ENCODE results near the gene U2AF2.

The U2AF2 gene

GRCh38 chr19:55677572-55678028, 22.8 kb downstream of the U2AF2 start:
- DNase-seq: no peak

- DNase-seq: no peak
These were observed 23.4 kb downstream of the U2AF2 start for GRCh38 chr19:55678121-55678671.

DNA sequence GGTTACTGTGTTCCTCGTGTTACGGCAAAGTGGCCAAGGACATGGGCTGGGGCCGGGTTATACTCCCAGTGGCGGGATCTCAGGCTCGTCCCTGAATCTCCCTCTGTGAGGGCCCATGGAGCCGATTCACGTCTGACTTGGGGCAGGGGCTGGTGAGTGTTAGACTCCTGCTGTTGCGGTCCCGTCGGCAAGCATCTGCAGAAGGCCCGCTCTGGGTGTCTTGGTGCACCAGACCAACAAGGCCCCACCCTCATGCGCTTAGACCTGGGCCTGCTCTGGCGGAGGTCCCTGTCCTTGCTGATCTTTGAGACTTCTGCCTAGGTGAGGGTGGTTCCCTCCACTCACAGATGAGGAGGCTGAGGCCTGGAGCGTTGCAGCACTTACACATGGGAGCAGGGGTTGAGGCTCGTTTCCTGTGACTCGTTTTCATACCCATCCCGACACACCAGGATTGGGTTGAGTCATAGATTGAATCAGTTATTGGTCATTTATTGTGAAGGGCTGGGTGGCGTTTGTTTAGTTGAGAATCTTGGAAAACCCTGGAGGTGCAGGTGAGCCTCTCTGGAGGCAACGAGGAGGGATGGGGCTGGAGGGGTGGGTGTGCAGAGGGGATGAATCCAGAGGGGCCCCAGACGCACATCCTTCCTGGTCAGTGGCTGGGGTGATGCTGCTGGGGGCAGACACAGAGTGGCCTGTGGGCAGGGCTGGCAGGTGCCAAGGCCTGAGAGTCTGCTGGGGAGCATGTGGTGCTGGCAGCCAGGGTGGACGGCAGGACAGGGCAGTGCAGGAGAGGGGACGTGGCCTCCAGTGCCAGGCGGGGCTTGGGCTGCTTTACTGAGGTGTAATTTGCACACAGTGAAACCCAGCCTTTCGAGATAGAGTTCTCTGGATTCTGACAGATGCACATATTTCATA, 24.8 kb downstream of the U2AF2 start:
- no peak for DNase-seq

- DNase-seq: no peak
These were observed 25.7 kb downstream of the U2AF2 start for GRCh38 chr19:55680339-55681130.

- DNase-seq: no peak
These were observed 26.6 kb downstream of the U2AF2 start for GRCh38 chr19:55681131-55682092.

DNA sequence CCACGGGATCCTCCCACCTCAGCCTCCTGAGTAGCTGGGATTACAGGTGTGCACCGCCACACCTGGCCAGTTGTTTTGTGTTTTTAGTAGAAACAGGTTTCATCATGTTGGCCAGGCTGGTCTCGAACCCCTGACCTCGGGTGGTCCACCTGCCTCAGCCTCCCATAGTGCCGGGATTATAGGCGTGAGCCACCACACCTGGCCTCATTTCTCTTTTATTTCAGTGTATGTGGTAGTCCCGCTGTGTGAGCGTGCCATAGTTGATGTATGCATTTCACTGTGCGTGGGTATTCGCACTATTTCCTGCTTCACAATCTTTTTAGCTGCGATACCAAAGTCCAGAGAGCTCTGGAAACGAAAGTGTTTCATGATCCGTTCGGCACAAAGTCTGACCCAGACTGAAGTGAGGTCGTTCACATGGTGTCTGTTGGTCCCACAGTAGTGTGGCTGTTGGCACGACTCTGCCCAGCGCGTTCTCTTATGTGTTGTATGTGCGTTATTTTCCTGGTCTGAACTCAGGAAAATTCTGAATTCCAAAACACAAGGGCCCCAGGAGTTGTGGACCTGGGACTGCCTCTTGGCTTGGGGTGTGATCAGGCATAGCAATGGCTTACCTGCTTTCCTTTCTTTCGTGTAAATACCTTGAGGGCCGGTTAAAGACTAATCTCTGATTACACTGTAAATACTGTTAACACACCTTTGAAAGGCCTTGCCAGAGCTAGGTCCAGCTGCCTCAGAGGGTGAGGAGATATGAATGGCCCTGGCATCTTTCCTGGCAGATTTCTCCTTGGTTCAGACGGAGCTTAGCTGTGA, 28.8 kb downstream of the U2AF2 start:
- DNase-seq: no peak

GRCh38 chr19:55684946-55685681, 30.3 kb downstream of the U2AF2 start:
- DNase-seq: no peak

GRCh38 chr19:55685776-55686175, 30.9 kb downstream of the U2AF2 start:
- DNase-seq: no peak

DNA sequence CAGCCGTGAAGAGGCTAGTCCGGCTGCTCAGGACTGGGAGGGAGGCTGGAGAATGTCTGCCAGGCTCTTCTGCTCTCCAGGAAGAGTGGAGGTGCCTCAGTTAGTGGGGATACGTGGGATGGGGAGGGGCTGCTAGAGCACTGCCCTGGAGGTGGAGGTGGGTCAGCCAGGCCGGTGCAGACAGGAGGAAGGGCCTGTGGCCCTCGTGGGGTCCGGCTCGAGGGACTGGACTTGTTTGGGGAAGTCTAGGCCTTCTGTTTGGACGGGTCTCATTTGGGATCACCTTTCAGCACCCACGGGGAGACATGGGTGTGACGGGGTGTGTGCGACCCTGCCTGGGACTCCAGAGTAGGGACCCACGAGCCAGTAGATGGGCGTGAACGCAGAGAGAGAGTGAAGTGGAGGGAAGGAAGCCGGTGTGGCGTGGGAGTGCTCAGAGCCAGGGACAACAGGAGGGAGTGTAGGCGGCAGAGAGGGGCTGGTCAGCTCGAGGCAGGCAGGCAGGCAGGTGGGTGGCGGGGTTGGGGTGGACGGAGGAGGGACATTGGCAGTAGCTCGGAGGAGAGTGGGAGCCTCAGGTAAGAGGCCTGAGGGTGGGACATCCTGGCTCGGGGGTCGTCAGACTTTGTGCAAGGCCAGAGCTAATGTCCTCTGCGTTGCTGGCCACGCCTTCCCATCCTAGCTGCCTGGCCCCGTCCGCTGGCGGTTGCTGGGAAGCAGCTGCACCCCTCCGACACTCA, 31.6 kb downstream of the U2AF2 start:
- DNase-seq: no peak

DNA sequence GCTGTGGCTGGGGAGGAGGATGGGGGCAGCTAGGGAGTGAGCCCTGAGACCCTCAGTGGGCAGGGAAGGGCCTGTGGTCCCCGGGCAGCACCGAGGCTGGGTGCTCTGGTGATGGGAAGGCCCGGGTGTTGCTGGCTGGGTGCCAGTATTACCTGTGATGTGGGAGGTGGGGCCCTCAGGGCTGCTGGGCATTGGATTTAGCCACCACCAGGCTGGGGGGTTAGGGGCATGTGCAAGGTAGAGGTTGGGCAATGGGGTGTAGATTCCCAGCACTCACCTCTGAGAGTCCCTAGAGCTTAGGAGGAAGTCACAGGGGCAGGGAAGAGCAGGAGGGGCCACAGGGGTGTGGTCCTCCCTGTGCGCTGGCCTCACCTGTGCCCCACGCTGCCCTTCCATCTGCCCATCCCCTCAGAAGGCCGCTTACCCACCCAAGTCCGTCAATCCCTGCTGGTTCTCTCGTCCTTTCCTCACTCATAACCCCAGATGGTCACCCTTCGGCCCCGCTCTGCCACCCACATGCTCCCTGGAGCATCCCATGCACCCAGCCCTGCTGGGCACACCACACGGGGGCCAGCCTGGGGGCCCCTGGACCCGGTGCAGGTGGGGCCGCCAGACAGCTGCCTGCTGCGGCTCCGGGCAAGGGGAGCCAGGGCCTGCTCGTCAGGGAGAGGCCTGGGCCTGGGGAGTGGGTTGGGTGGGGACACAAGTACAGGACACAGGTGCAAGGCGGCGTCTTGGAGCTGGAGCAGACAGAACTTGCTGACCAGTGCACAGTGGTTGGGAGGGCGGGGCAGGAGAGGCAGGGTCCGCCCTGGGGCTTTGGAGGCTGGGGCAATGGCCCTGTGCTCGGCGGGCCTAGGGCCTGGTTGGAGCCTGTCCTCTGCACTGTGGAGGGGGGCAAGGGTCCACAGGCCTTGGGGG, 32.7 kb downstream of the U2AF2 start:
- DNase-seq: no peak

- DNase-seq: no peak
These were observed 33.8 kb downstream of the U2AF2 start for GRCh38 chr19:55688422-55689218.

- no peak for DNase-seq
These were observed 34.7 kb downstream of the U2AF2 start for GRCh38 chr19:55689411-55690108.

DNA sequence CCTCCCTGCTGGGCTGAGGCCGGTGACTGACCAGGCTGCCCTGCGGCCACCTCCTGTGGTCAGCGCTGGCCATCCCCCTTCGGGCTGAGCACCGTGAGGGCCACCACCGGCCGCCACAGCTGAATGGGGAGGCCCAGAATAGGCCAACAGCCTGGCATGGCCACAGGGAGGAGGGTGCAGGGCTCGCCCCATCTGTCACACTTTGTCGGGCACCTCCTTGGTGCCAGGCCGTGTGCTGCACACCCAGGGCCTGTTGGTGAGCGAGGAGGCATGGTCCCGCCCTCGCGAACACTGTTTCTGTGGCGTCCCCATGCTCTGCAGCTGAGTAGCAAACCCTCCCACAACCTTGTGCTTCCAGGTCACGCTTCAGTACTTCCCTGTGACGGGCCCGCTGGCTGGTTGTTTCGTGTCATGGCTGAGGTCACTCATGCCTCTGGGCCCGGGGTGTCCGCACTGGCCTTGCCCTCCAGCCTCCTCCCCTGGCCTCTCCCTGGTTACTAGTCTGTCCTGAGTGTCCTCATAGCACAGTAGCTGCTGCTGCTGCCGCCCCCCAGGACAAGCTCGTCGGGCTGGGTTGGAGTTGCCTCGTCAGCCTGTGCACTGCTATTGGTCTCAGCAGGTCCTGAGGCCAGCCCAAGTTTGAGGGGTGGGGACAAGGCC, 35.4 kb downstream of the U2AF2 start:
- DNase-seq: no peak

DNA sequence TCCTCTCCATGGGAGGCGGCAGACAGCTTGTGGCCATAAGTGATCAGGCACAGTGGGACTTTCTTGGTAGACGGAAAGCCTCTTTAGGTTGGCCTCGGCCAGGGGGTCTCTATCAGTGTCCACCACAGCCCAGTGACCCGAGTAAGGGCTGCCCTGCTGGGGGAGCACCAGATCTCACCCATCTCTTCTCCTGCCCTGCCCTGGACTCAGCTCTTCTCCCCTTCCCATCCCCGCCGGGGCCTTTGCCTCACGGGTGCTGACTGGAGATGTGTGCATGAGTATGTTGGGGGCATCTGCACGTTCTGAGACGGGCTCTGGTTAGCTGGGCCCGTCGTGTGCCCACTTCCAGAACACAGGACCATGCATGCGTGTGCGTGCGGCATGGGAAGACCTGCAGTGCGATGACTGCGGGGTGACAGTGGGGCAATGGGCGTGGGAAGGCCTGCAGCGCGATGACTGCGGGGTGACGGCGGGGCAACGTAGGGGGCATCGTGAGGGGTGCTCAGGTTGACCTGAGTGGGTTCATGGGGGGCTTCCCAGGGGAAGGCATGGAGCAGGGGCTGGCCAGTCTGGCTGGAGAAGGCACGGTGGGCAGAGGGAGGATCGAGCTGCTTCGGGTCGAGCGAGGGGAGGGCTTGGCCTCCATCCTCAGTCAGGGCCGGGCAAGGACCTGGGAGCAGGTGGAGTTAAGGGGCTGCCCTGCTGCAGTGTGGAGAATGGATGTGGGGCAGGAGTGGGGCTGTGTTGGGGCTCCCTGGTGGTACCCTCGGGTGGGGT, 36.1 kb downstream of the U2AF2 start:
- no peak for DNase-seq

DNA sequence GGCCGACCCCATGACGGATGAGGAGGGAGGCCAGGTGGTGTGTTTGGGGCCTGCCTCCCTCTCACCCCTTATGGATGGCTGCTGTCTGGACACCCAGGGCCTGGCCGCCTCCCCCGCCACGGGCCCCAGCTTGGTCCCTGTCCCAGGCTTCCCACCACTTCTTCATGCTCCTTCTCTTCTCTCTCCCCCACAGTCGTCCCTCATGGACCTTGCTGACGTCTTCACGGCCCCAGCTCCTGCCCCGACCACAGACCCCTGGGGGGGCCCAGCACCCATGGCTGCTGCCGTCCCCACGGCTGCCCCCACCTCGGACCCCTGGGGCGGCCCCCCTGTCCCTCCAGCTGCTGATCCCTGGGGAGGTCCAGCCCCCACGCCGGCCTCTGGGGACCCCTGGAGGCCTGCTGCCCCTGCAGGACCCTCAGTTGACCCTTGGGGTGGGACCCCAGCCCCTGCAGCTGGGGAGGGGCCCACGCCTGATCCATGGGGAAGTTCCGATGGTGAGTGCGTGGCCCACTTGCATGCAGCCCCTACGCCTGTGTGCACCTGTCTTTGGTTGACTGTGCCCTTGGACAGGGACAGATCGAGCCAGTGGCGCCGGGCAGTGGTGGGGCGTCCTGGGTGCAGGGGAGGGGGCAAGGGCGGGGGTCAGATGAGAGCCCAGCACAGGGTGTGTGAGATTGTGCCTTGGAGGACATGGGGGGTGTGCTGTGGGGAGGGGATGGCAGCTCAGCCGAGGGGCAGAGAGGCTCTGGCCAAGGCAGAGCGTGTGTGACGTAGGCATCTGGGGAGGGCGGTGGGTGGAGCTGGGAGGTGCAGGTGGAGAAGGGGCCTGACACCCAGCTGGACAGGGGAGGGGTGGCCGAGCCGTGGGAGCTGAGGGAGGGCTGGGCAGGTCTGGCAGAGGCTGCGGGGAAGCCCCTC, 37.0 kb downstream of the U2AF2 start:
- no peak for DNase-seq
